Uterus (tissue), 4 donors: ENCODE measurements around the gene ZAR1L. TPM values are rescaled to one million over a fixed set of nuclear protein-coding genes. Genes with fewer than 3 reads are reported as not detected.
A peak's percentile ranks its signal among the peaks of the same experiment; 100 is the strongest.

Experiments used
- DNase-seq, 2 donors: peaks; one replicate each; pipeline ENCODE4 v3.0.0-alpha.2; 2019 to 2020
- H3K27ac ChIP-seq, 2 donors: fragments of 200-600 bp; sonication (generic); 1 replicate in 1 of 2; 2 replicates in 1 of 2; pipeline ENCODE4 v1.5.1; 2016 to 2018
- H3K27me3 ChIP-seq, 2 donors: fragments of 200-600 bp; sonication (generic); one replicate each; pipeline ENCODE4 v1.5.1; 2018 to 2019; ENCODE audit warnings: control low read depth in 1 of 2
- H3K36me3 ChIP-seq, 2 donors: fragments of 200-600 bp; sonication (generic); one replicate each; pipeline ENCODE4 v1.5.1; 2019; ENCODE audit warnings: control low read depth in 1 of 2
- H3K4me1 ChIP-seq, 2 donors: fragments of 200-600 bp; sonication (generic); one replicate each; pipeline ENCODE4 v1.5.1; 2018 to 2019; ENCODE audit warnings: control low read depth in 1 of 2
- H3K4me3 ChIP-seq, 2 donors: fragments of 200-600 bp; sonication (generic); 1 replicate in 1 of 2; 2 replicates in 1 of 2; pipeline ENCODE4 v1.5.1; 2018 to 2019; ENCODE audit warnings: mild to moderate bottlenecking in 1 of 2
- H3K9me3 ChIP-seq, 2 donors: fragments of 200-600 bp; sonication (generic); one replicate each; pipeline ENCODE4 v1.5.1; 2019; ENCODE audit warnings: control low read depth in 1 of 2
- POLR2A ChIP-seq, 2 donors: fragments of 450-650 bp; IDR thresholded peaks; one replicate each; pipeline ENCODE4 v1.6.1; 2016; ENCODE audit warnings: antibody characterized with exemption in 2 of 2, mild to moderate bottlenecking in 1 of 2, moderate library complexity in 1 of 2
- intact Hi-C: fragments of 100-400 bp; cut with DNase I; formaldehyde crosslinking; loops from one replicate; pipeline ENCODE4 v1.15.1; 2023; ENCODE audit warnings: low total_unique reads
- total RNA-seq, 4 donors: library from RNA; depleted of rRNA in 3 of 4; stranded (reverse); fragments of >200 nt in 3 of 4; gene quantifications; one replicate each; pipeline versions ENCODE4 v1.1.0 to v1.2.4, GENCODE V29; 2014 to 2023
- TF ChIP-seq, protein P1 (sequence below), 4 experiments: fragments of 200-600 bp in 2 of 4; fragments of 450-650 bp in 2 of 4; sonication (generic) in 2 of 4; IDR thresholded peaks; one replicate each; pipeline ENCODE4 v1.5.1; 2016 to 2019; ENCODE audit warnings: antibody characterized with exemption in 4 of 4, mild to moderate bottlenecking in 2 of 4, moderate library complexity in 1 of 4
- donor health status: DM: yes; HTN: yes; CAD: no.

Gene ZAR1L
- total RNA-seq, 4 donors from 2014 or later, result not detected

GRCh38 chr13:32259116-32259515 is 56.0 kb downstream of the ZAR1L start:
- Histone ChIP-seq H3K27ac (peak overlapping the region; percentile 31 to 88), H3K9me3 (no peaks in the 10 kb centered on the region), H3K4me1 (no peaks in the 10 kb centered on the region), H3K4me3 (no peak overlapping the region), H3K36me3 (no peaks in the 10 kb centered on the region), H3K27me3 (no peaks in the 10 kb centered on the region)
- no peak for DNase-seq
- TF ChIP-seq, protein P1, sequence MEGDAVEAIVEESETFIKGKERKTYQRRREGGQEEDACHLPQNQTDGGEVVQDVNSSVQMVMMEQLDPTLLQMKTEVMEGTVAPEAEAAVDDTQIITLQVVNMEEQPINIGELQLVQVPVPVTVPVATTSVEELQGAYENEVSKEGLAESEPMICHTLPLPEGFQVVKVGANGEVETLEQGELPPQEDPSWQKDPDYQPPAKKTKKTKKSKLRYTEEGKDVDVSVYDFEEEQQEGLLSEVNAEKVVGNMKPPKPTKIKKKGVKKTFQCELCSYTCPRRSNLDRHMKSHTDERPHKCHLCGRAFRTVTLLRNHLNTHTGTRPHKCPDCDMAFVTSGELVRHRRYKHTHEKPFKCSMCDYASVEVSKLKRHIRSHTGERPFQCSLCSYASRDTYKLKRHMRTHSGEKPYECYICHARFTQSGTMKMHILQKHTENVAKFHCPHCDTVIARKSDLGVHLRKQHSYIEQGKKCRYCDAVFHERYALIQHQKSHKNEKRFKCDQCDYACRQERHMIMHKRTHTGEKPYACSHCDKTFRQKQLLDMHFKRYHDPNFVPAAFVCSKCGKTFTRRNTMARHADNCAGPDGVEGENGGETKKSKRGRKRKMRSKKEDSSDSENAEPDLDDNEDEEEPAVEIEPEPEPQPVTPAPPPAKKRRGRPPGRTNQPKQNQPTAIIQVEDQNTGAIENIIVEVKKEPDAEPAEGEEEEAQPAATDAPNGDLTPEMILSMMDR (IDR thresholded peaks at IDR 0.05), result peak in 1 of 4 experiments; percentile 11
- no peak for TF ChIP-seq POLR2A (IDR thresholded peaks at IDR 0.05)
- intact Hi-C loops, result no loop called here

GRCh38 chr13:32257649-32258048 is 57.5 kb downstream of the ZAR1L start:
- Histone ChIP-seq H3K9me3 (no peaks in the 10 kb centered on the region), H3K4me3 (no peak overlapping the region), H3K27ac (no peak overlapping the region), H3K4me1 (no peaks in the 10 kb centered on the region), H3K27me3 (no peaks in the 10 kb centered on the region), H3K36me3 (no peaks in the 10 kb centered on the region)
- intact Hi-C loops, result no loop called here
- no peak for DNase-seq
- TF ChIP-seq, protein P1 (IDR thresholded peaks at IDR 0.05), result no peak
- TF ChIP-seq POLR2A (IDR thresholded peaks at IDR 0.05), result no peak

GRCh38 chr13:32256243-32256642 is 58.9 kb downstream of the ZAR1L start:
- intact Hi-C loops, result no loop called here
- Histone ChIP-seq H3K4me1 (no peaks in the 10 kb centered on the region), H3K4me3 (no peak overlapping the region), H3K27ac (peak overlapping the region in 1 of 2 donors; percentile 62), H3K27me3 (no peaks in the 10 kb centered on the region), H3K9me3 (no peaks in the 10 kb centered on the region), H3K36me3 (no peaks in the 10 kb centered on the region)
- TF ChIP-seq POLR2A (IDR thresholded peaks at IDR 0.05), result no peak
- TF ChIP-seq, protein P1 (IDR thresholded peaks at IDR 0.05), result no peak
- DNase-seq, result no peak

- Histone ChIP-seq H3K36me3 (no peaks in the 10 kb centered on the region), H3K4me1 (no peaks in the 10 kb centered on the region), H3K27me3 (no peaks in the 10 kb centered on the region), H3K9me3 (no peaks in the 10 kb centered on the region), H3K27ac (peak overlapping the region in 1 of 2 donors; percentile 62), H3K4me3 (no peak overlapping the region)
- TF ChIP-seq, protein P1 (IDR thresholded peaks at IDR 0.05), result no peak
- TF ChIP-seq POLR2A (IDR thresholded peaks at IDR 0.05), result no peak
- intact Hi-C loops, result no loop called here
- DNase-seq, result no peak
These were observed 59.4 kb downstream of the ZAR1L start for GRCh38 chr13:32255724-32256109.

DNA sequence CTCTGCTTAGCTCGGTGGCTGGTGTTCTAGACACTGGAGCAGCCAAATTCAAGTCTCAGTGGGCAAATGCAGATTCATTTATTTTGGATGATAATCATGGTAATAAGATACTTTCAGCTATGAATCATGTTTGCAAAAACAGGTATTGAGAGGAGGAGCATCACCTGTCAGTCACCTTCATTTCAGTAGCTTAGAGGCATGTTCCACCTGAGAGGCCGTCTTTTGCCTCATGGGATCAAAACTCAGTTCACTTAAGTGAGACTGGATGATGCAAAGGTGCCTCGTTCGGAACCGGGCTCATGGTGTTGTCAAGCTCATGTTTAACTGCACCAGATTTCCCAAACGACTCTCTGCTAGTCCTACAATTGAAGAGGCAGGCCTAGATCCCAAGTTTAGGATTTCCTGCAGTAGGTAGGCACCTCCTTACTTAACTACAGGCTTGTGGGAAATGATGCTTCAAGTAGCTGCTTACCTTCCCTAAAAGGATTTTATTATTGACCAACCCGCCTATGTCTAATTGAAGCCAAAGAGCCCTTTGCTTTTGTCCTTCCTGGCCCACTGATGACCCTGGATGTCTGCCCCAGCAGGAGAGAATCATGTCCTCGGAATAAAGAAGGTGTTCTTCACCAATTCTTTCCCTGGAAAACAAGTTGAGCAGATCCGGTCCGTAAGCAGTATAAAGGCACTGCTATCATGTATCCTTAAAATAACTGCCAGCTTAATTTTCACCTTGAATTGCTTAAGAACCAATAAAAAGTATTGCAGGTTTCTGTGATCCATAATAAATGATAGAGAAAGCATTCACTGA is 60.0 kb downstream of the ZAR1L start:
- DNase-seq, result no peak
- no peaks in the 10 kb centered on the region for H3K36me3 ChIP-seq
- H3K4me3 ChIP-seq, result no peak overlapping the region
- H3K27ac ChIP-seq, result peak overlapping the region; percentile 49 to 62
- no peaks in the 10 kb centered on the region for H3K9me3 ChIP-seq
- no peaks in the 10 kb centered on the region for H3K27me3 ChIP-seq
- no peak for TF ChIP-seq POLR2A (IDR thresholded peaks at IDR 0.05)
- TF ChIP-seq, protein P1 (IDR thresholded peaks at IDR 0.05), result no peak
- intact Hi-C loops, result no loop called here
- no peaks in the 10 kb centered on the region for H3K4me1 ChIP-seq
